SHP77 (cell line): Measurements from ENCODE around the gene ACO1.

Experiments
- DNase-seq, 2 experiments: peaks; one replicate each; lab custom pipeline; 2025; lab: John Stamatoyannopoulos, UW

ACO1 gene

DNA sequence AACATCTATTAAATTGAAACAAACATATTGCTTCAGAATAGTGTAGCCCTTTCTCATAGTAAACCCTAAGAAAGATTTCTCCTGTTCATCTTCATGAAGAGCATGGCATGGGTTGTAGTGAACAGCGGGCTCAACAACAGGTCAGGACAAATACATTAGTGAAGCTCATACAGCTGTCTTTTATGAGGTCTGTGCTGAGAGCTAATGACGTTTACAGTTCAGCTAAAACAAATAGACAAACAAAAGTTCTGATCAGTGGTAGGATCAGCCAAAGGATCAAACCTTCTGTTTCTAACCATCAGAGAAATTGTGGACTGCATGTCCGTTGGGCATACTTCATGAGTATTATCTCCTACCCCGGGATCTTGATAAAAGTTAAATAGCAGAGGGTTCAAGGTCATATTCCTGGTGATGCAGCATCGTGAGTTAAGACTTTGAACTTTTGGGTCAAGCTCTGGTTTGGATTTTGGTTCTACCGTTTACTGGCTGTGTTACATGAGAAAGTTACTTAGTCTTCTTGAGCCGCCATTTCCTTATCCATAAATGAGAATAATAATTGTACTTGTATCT is 37.9 kb downstream of the ACO1 start:
- DNase-seq: no peak

DNA sequence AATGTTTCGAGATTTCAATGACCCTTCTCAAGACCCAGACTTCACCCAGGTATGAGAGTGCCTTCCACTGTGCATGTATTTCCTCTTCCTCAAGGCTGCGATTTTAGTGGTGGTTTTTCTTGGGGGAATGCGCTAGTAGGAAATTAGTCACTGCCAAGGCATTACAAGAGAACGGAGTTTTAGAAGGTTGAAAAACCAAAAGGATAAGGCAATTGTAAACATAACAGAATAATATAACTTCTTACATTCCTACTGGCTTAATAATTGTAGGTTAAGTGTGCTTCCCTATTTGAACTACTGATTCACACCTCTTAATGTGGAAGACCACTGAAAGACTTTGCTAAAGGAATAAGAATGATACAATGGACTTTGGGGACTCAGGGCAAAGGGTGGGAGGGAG is 38.9 kb downstream of the ACO1 start:
- DNase-seq: no peak

DNA sequence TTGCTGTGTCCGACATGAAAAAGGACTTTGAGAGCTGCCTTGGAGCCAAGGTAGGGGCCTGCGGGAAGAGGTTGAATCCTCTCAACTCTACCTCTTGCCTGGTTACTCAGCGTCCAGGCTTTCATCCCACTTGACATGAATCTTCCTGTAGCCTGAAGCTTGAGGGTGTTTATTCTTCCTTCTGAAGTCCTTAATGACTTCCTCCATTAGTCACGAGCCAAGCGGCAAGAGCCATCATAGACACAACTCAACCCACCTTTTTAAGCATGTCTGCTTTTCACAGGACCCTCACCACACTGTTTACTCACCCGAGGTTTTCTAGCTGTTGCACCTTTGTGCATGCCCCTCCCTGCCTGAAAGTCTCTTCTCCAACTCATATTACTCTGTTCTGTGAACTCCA is 40.2 kb downstream of the ACO1 start:
- no peak for DNase-seq

DNA sequence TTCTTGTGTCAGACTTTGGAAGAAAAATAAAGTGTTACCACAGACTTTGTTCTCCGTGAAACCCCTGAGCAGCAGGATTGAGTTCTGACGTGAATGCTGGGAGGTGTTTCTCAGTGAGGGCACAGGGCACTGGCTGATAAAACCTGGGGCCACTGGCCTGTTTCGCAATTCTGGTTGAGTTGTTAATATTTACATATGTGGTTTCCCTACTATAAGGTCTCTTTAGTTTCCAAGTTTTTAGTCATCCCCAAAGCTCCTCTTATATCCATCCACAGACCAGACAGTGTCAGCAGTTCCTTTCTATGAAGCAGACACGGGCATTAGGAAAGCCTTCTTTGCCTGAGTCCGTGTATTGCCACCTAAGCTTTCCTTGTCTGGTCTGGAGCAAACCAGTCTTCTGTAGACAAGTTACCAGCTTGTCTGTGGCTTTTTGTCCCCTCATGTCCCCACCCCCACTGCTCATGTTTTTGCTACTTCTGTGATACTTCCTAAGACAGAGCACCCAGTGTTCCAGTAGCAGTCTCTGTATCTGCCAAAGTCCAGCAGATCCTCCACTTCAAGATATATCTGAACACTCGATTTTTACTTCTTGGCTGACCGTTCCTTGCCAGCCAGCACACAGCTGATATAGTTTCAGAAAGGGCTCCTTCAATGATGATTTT is 42.0 kb downstream of the ACO1 start:
- no peak for DNase-seq

DNA sequence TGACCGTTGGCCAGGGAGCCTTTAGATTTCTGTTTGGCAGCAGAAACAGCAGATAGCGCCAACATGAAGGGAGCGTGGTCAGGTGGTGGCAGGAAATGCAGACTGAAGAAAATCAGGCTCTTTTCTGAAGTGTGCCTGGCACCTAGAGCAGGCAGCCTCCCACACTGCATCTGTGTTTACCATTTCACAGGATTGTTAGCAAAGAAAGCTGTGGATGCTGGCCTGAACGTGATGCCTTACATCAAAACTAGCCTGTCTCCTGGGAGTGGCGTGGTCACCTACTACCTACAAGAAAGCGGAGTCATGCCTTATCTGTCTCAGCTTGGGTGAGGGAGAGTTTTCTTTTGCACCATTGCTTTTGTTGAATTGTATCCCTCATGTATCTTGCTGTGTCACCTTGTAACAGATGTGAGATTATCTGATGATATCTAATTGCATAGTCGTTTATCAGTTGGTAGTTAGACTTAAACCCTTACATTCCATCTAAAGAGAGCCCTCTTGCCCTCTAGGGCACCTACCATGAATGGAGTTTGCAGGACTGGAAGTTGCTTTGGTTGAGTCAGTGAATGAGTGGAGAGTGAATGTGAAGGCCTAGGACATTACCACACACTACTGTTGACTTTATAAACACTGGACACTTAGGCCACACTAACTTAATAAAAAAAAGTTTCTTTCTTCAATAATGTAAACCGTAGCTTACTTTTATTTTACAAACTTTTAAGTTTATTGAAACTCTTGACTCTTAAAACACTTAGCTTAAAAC is 42.8 kb downstream of the ACO1 start:
- DNase-seq: no peak

DNA sequence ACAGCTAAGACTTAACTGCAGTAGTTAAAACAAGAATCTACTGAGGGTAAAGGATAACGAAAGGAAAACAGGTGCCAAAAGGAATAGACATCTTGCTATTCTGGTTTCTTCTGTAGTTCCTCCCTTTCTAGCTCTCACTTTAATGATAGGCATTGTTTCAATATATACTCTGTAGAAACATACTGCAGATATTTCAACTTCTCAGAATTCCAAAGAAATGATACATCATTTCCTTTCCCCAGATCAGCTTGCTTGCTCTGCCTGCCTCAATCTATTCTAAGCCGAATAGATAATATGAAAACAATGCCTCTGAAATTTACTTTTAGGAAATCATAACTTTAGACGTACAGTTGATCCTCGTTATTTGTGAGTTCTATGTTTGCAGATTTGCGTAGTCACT is 46.3 kb downstream of the ACO1 start:
- no peak for DNase-seq

DNA sequence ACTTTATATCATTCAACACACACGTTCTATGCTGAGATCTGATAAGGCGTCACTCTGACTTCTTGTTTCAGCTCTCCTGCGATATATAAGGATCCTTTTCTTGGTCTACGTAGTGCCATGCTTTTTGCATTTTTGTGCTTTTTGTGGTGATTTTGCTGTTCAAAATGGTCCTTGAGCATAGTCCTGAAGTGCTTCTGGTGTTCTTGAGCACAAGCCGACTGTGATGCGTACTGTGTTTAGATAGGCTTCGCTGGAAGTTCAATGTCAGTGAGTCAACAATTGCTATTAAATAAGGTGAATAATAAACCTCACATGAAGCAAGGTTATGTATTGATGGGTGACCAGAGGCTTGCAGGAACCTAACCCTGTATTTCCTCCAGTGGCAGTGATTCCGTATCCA is 46.8 kb downstream of the ACO1 start:
- no peak for DNase-seq

DNA sequence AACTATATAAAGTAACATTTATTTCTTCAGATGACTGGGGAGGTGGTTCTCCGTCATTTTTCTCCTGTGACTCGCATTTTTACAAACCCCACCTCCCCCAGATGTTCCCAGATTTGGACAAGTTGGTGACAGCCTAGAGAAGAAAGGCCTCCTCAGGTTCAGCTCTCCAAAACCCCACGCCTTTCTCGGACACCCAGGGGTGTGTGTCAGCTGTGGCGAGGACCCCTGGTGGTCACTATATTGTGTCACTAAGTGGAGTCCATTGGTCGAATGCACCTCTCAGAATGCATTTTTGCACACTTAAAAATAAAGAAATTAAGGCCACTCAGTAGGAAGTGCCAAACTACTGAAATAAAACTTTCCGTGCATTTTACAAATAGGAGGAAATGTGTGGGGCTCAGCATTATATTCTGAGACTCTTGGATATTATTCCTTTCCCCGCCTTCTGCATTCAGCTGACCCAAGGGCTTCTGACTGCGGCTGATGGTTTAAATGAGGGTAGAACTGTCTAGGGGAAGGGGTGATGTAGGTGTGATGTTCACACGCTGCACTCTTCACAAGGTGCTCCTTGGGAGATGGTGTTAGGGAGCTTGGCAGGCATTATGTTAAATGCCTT is 47.6 kb downstream of the ACO1 start:
- peak in 1 of 2 experiments; percentile 4 for DNase-seq

DNA sequence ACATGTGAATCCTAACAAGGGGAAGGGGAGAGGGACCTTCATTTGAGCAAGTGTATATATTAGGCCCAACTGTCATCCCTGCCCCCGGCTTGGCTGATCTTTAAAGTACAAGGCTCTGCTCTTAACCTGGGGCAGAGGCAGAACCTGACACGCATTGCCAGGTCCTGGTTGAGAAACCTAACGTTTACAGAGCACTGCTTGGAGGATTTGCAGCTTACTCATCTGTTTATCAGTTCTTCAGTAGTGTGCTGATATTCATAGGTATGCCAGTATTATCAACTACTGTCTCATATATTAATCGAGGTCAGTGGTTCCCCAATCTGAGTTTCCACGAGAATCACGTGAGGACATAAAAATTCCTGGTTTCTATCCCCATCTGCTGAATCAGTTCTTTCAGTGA is 50.4 kb downstream of the ACO1 start:
- DNase-seq: no peak

DNA sequence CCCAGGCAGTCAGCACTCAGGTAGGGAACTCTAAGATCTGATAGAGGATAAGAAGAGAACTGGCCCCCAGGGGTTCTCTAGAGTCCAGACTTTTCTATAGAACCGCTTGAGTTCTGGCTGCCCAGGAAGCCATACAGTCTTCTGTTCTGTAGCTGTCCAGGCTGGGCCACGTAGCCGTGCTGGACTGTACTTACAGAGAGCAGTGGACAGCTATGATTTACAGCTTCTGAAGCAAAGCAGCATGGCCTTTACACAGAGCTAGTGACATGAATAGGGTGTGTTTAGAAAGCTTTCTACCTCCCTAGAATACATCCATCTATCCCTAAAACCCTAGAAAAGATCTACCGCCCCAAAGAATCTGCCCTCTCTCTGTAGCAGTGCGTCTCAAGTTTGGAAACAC is 57.2 kb downstream of the ACO1 start:
- no peak for DNase-seq

DNA sequence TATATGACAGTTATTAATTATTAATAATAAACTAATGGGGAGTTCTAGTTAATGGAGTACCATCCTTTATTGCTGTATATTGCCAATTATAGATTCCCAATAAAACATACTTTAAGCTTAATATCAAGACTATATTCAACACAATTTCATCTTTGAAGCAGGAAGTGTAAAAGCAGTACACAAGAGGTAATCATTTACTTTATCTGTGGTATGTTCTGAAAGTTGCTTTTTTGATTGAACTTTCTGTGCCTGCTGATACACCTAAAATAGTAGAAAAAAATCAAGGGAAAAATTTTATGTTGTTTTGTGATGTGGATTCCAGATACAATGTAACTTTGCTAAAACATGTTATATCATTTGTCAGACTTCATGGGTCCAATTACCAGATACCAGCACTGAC is 58.0 kb downstream of the ACO1 start:
- DNase-seq: no peak

DNA sequence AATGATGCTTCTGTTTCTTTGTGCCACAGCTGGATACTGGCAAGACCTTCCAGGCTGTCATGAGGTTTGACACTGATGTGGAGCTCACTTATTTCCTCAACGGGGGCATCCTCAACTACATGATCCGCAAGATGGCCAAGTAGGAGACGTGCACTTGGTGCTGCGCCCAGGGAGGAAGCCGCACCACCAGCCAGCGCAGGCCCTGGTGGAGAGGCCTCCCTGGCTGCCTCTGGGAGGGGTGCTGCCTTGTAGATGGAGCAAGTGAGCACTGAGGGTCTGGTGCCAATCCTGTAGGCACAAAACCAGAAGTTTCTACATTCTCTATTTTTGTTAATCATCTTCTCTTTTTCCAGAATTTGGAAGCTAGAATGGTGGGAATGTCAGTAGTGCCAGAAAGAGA is 65.5 kb downstream of the ACO1 start:
- no peak for DNase-seq

DNA sequence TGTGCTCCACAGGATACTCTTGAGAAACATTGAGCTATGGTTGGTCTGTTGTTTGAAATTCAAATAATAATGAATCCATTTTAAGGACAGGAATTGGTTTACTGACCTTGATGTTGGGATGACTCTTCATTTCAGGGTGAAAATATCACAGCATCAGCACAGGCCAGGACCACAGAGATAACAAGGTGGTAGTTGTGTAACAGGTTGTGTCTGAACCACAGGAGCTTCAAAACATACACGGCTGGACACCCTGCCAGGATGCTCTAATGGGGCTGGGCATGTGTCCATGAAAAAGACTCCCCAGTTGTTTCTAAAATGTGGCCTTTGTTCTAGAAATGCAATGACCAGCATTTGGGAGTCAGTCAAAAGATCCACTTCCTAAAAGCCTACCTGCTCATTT is 69.8 kb downstream of the ACO1 start:
- DNase-seq: no peak

DNA sequence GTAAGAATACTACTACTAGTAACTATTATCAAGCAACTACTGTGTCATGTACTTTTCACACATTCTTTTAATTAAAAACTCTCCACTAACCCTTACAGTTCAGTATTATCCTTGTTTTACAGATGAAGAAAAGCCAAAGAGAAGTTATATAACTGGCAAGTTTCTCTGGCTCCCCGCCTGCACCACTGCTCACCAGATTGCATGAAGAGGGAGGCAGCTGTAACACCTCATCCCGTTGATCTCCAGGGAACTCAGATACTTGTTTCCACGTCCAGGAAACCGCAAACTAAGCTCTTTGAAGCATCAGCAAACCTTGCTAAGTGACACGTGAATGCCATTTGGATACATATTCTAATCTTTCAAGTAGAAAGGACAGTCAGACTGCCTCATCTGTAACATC is 71.3 kb downstream of the ACO1 start:
- DNase-seq: no peak

DNA sequence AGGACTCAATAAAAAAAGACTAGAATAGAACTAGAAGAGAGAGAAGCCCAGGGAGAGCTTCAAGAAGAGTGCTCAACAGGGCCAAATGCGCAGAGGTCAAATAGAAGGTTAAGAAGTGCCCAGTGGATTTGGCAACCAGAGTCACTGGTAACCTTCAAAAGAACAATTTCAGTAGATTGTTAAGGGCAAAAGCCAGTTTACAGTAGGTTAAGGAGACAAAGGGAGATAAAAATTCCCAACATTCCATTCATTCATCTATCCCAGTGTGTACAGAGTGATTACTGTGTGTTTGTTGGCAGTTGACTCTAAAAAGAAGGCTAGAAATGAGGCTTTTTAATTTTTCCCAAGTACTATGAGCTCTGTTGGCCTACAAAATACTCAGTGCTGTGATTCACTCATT is 72.1 kb downstream of the ACO1 start:
- DNase-seq: no peak

DNA sequence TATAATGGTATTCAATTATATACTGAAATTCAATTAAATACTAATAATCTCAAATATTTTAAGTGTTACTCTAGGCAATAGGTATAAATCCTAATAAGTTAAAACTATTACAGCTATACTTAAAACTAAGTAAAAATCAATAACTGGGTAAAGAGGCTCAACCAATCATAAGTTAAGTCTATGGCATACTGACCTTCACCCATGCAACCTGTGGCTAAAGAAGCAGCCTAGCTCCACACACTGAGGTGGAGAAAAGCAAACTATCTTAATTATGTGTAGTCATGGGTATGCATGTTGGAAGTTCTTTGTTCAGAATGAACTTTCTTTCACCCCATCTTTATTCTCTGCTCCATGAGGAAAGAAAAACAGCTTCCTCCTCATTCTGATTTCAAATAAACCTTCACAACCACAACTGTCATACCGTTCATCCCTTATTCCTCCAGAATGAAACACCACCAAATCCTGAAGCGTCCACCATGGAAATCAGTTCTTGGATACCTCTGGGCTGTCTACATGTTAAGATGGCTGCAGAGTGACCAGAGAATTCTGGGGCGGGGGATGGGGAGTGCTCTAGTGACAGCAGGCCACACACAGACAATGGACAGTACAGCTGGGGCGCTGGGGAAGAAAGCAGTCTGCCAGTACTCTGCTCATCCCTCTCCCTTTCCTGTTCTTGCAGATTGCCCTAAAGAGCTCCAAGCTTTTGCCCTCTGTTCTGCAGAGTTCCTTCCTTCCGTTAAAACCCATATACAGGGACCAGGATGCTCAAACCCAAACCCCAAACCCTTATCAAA is 79.3 kb downstream of the ACO1 start:
- DNase-seq: no peak

DNA sequence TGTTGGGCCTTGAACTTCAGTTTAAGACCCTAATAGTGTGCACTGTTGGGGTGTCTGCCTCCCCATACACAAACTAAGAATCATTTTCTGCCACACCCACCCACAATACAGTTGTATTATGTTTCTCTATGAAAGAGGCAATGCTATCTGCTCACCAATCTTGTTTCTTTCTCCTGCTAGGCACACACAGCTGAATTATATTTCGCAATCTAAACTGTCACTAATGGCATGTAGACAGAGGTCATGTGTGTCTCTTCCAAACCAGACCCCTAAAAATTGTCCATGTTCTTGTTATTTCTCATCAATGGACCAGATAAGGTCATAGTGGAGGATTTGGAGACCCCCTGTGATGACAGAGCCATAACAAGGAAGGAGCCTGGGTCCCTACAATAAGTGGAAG is 84.3 kb downstream of the ACO1 start:
- no peak for DNase-seq

DNA sequence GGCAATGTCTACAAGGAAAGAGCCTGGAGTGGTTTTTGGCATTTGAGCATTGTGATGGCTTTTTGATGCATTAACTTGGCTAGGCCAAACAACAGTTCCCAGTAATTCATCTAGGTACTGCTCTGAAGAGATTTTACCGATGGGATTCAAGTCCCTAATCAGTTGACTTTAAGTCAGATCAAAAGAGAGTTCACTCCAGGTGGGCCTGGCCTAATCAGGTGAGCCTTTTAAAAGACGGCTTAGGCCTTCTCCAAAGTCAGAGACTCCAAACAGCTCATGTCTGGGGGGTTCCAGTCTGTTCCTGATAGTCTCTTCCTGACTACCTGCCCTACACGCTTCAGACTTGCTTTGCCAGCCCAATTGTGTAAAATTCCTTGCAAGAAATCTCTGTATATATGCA is 87.9 kb downstream of the ACO1 start:
- DNase-seq: no peak

DNA sequence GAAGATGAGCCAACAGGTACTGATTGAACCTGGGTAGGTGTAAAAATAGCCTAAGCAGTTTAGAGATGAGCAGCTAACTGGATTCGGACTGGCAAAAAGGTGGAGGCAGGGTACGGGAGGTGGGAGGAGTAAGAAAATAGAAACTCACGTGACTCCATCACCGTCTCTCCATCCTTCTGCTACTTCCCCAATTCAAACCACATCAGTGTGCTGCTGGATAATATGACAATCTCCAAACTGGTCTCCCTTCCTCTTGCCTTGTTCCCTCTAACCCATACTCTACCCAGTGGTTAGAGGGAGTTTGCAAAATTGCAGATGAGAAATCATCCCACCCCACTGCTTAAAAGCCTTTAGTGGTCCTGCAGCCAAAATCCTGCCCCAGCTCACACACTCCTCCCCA is 98.9 kb downstream of the ACO1 start:
- no peak for DNase-seq

DNA sequence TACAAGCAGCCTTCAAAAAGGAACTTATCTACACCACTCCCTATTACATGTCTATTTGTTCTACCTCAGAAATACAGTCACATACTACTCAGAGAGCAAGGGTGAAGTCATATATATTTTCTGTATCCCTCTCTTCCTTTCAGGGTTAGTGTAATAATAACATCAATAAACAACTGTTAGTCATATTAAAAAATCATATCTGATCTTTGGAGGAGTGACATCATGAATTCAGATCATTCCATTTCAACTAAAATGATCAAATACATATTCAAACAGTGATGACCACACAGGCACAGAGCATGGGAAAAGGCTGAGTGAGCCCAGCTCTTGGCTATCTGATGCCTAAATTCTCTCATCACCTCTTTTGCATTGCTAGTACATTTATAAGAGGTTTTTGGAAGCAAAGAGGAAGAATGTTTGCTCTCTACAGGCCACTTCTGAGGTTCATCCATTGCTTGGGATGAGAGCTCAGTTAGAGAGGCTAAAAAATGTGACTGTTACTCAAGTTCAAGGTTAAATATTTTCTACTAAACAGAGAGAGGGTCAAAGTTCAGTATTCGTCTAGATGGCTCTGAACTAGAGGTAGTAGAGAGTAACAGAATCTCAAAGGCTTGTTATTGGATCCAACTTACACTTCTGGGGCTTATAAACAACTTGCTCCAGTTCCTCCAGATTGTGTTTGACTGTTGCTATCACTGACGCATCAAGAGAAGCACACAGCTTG is 102.6 kb downstream of the ACO1 start:
- DNase-seq: no peak

DNA sequence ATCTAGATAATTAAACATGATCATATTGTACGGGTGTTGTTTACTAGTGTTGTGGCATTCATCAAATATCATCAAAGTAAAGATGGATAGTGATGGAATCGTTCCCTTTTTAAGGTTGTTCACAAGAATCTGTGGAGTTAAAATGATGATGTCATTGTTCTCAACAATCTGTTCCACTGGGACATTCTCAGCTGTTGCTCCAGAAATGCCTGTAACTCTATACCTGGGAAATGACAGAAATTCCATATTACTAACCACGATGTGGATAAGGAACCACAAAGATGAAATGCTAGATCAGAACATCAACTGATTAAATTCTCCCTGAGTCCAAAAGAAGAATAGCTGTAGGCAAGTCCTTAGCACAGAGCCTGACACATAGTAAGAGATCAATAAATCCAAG is 103.5 kb downstream of the ACO1 start:
- DNase-seq: no peak

DNA sequence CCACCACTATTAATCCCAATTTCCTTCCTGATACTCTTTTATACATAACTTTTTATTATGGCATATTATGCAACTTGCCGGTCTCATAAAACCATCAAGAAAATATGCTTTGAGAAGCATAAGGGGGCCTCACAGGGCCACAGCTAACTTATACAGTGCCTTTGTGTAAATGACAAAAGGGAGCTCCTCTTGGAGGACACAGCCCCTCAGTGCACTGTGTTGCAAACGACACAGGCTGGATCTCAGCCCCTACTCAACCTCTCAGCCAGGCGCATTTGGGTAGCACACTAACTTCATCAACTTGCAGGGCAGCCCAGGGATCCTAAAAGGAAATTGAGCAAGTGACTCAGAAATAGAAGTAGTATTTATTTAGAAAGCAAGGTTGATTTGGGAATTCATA is 106.2 kb downstream of the ACO1 start:
- no peak for DNase-seq
